Measurements from ENCODE around the gene ARHGAP27.

Gene ARHGAP27

GRCh38 chr17:45383003-45383402 lies 49.7 kb downstream of the ARHGAP27 start:
- Histone ChIP-seq H2BK12ac (ENCODE audit: low read length) (no peak overlapping the region), H3K4ac (ENCODE audit: low read length) (no peak overlapping the region), H2AFZ (ENCODE audit: low read length) (no peak overlapping the region), H3K14ac (ENCODE audit: low read length) (no peak overlapping the region), H3K23ac (ENCODE audit: low read depth, low read length, poor library complexity) (no peak overlapping the region), H3K9ac (ENCODE audit: low read depth, low read length, poor library complexity) (no peak overlapping the region), H2BK120ac (ENCODE audit: low read depth, low read length) (no peak overlapping the region), H4K8ac (ENCODE audit: low read depth, low read length) (no peak overlapping the region), H3K4me1 (ENCODE audit: control insufficient read depth in 2 of 2, insufficient read depth in 1 of 2, low read depth in 1 of 2, low read length in 2 of 2) (peaks cover 0 to 1% of the 10 kb centered on the region in 2 donors), H2BK15ac (ENCODE audit: low read length) (no peak overlapping the region), H3K4me2 (ENCODE audit: insufficient read depth, low read length, poor library complexity, severe bottlenecking) (no peak overlapping the region), H3K9me3 (replicated peaks in 1 of 2; ENCODE audit: control insufficient read depth in 2 of 2, insufficient read depth in 1 of 2, low read depth in 1 of 2, low read length in 2 of 2) (no peaks in the 10 kb centered on the region), H2AK5ac (ENCODE audit: low read depth, low read length) (no peak overlapping the region), H3K27ac (replicated peaks; ENCODE audit: low read length) (no peak overlapping the region), H2BK5ac (ENCODE audit: low read length) (no peak overlapping the region), H3K27me3 (ENCODE audit: control insufficient read depth in 3 of 3, insufficient read depth in 3 of 3, low read depth in 1 of 3, low read length in 3 of 3) (peaks cover 0 to 30% (median 0%) of the 10 kb centered on the region in 3 experiments), H3K4me3 (ENCODE audit: low read length in 2 of 2) (no peak overlapping the region), H3K18ac (ENCODE audit: low read length) (no peak overlapping the region), H4K91ac (ENCODE audit: low read depth, low read length, poor library complexity) (no peak overlapping the region), H3K36me3 (replicated peaks in 1 of 2; ENCODE audit: control insufficient read depth in 2 of 2, insufficient read depth in 2 of 2, low read length in 2 of 2) (no peaks in the 10 kb centered on the region), H3K79me1 (ENCODE audit: low read depth, low read length) (no peaks in the 10 kb centered on the region)
- DNase-seq (ENCODE audit: low spot score) = no peak
- whole genome bisulfite sequencing, 2 donors (ENCODE audit: extremely low coverage in 2 of 2, insufficient read length in 2 of 2, insufficient replicate concordance in 1 of 2) = no CpG with 5 or more reads among the region's 1 CpG

- H3K4me1 ChIP-seq (ENCODE audit: control insufficient read depth in 2 of 2, insufficient read depth in 1 of 2, low read depth in 1 of 2, low read length in 2 of 2) = peaks cover 0 to 1% of the 10 kb centered on the region in 2 donors
- no peak overlapping the region for H3K4ac ChIP-seq (ENCODE audit: low read length)
- DNase-seq (ENCODE audit: low spot score) = no peak
- no peak overlapping the region for H2BK15ac ChIP-seq (ENCODE audit: low read length)
- H3K79me1 ChIP-seq (ENCODE audit: low read depth, low read length) = no peaks in the 10 kb centered on the region
- H2AFZ ChIP-seq (ENCODE audit: low read length) = no peak overlapping the region
- no peak overlapping the region for H3K18ac ChIP-seq (ENCODE audit: low read length)
- no peak overlapping the region for H3K4me3 ChIP-seq (ENCODE audit: low read length in 2 of 2)
- H3K36me3 ChIP-seq (replicated peaks in 1 of 2; ENCODE audit: control insufficient read depth in 2 of 2, insufficient read depth in 2 of 2, low read length in 2 of 2) = no peaks in the 10 kb centered on the region
- H3K23ac ChIP-seq (ENCODE audit: low read depth, low read length, poor library complexity) = no peak overlapping the region
- H3K9me3 ChIP-seq (replicated peaks in 1 of 2; ENCODE audit: control insufficient read depth in 2 of 2, insufficient read depth in 1 of 2, low read depth in 1 of 2, low read length in 2 of 2) = no peaks in the 10 kb centered on the region
- no peak overlapping the region for H4K8ac ChIP-seq (ENCODE audit: low read depth, low read length)
- H2BK120ac ChIP-seq (ENCODE audit: low read depth, low read length) = no peak overlapping the region
- H3K9ac ChIP-seq (ENCODE audit: low read depth, low read length, poor library complexity) = no peak overlapping the region
- H3K4me2 ChIP-seq (ENCODE audit: insufficient read depth, low read length, poor library complexity, severe bottlenecking) = no peak overlapping the region
- H3K14ac ChIP-seq (ENCODE audit: low read length) = no peak overlapping the region
- no peak overlapping the region for H2AK5ac ChIP-seq (ENCODE audit: low read depth, low read length)
- no peak overlapping the region for H4K91ac ChIP-seq (ENCODE audit: low read depth, low read length, poor library complexity)
- peaks cover 0 to 30% (median 0%) of the 10 kb centered on the region in 3 experiments for H3K27me3 ChIP-seq (ENCODE audit: control insufficient read depth in 3 of 3, insufficient read depth in 3 of 3, low read depth in 1 of 3, low read length in 3 of 3)
- H2BK12ac ChIP-seq (ENCODE audit: low read length) = no peak overlapping the region
- H3K27ac ChIP-seq (replicated peaks; ENCODE audit: low read length) = no peak overlapping the region
- H2BK5ac ChIP-seq (ENCODE audit: low read length) = no peak overlapping the region
- no CpG with 5 or more reads among the region's 3 CpGs for WGBS, 2 donors (ENCODE audit: extremely low coverage in 2 of 2, insufficient read length in 2 of 2, insufficient replicate concordance in 1 of 2)
Measured at GRCh38 chr17:45382226-45382625, 50.4 kb downstream of the ARHGAP27 start.

GRCh38 chr17:45380991-45381390 lies 51.7 kb downstream of the ARHGAP27 start:
- no peak overlapping the region for H4K91ac ChIP-seq (ENCODE audit: low read depth, low read length, poor library complexity)
- peaks cover 0 to 1% of the 10 kb centered on the region in 2 donors for H3K4me1 ChIP-seq (ENCODE audit: control insufficient read depth in 2 of 2, insufficient read depth in 1 of 2, low read depth in 1 of 2, low read length in 2 of 2)
- no peak overlapping the region for H3K4me3 ChIP-seq (ENCODE audit: low read length in 2 of 2)
- H2BK15ac ChIP-seq (ENCODE audit: low read length) = no peak overlapping the region
- no peak overlapping the region for H2AK5ac ChIP-seq (ENCODE audit: low read depth, low read length)
- no peak overlapping the region for H4K8ac ChIP-seq (ENCODE audit: low read depth, low read length)
- no peak overlapping the region for H3K4ac ChIP-seq (ENCODE audit: low read length)
- H3K9ac ChIP-seq (ENCODE audit: low read depth, low read length, poor library complexity) = no peak overlapping the region
- no peaks in the 10 kb centered on the region for H3K79me1 ChIP-seq (ENCODE audit: low read depth, low read length)
- no peak overlapping the region for H3K14ac ChIP-seq (ENCODE audit: low read length)
- H3K4me2 ChIP-seq (ENCODE audit: insufficient read depth, low read length, poor library complexity, severe bottlenecking) = no peak overlapping the region
- no peak overlapping the region for H3K23ac ChIP-seq (ENCODE audit: low read depth, low read length, poor library complexity)
- WGBS, 2 donors (ENCODE audit: extremely low coverage in 2 of 2, insufficient read length in 2 of 2, insufficient replicate concordance in 1 of 2) = no CpG with 5 or more reads among the region's 8 CpGs
- no peaks in the 10 kb centered on the region for H3K36me3 ChIP-seq (replicated peaks in 1 of 2; ENCODE audit: control insufficient read depth in 2 of 2, insufficient read depth in 2 of 2, low read length in 2 of 2)
- H2BK120ac ChIP-seq (ENCODE audit: low read depth, low read length) = no peak overlapping the region
- peaks cover 0 to 21% (median 0%) of the 10 kb centered on the region in 3 experiments for H3K27me3 ChIP-seq (ENCODE audit: control insufficient read depth in 3 of 3, insufficient read depth in 3 of 3, low read depth in 1 of 3, low read length in 3 of 3)
- no peaks in the 10 kb centered on the region for H3K9me3 ChIP-seq (replicated peaks in 1 of 2; ENCODE audit: control insufficient read depth in 2 of 2, insufficient read depth in 1 of 2, low read depth in 1 of 2, low read length in 2 of 2)
- no peak overlapping the region for H3K18ac ChIP-seq (ENCODE audit: low read length)
- H2BK12ac ChIP-seq (ENCODE audit: low read length) = no peak overlapping the region
- H2AFZ ChIP-seq (ENCODE audit: low read length) = no peak overlapping the region
- H2BK5ac ChIP-seq (ENCODE audit: low read length) = no peak overlapping the region
- no peak overlapping the region for H3K27ac ChIP-seq (replicated peaks; ENCODE audit: low read length)
- DNase-seq (ENCODE audit: low spot score) = no peak

GRCh38 chr17:45380046-45380765 lies 52.5 kb downstream of the ARHGAP27 start:
- no peak overlapping the region for H2BK120ac ChIP-seq (ENCODE audit: low read depth, low read length)
- no peak overlapping the region for H3K23ac ChIP-seq (ENCODE audit: low read depth, low read length, poor library complexity)
- no peak overlapping the region for H2BK12ac ChIP-seq (ENCODE audit: low read length)
- no peak overlapping the region for H4K91ac ChIP-seq (ENCODE audit: low read depth, low read length, poor library complexity)
- H4K8ac ChIP-seq (ENCODE audit: low read depth, low read length) = no peak overlapping the region
- H3K9ac ChIP-seq (ENCODE audit: low read depth, low read length, poor library complexity) = no peak overlapping the region
- WGBS, 2 donors (ENCODE audit: extremely low coverage in 2 of 2, insufficient read length in 2 of 2, insufficient replicate concordance in 1 of 2) = no CpG with 5 or more reads among the region's 13 CpGs
- no peaks in the 10 kb centered on the region for H3K79me1 ChIP-seq (ENCODE audit: low read depth, low read length)
- H3K4me3 ChIP-seq (ENCODE audit: low read length in 2 of 2) = no peak overlapping the region
- DNase-seq (ENCODE audit: low spot score) = no peak
- H3K14ac ChIP-seq (ENCODE audit: low read length) = no peak overlapping the region
- H3K36me3 ChIP-seq (replicated peaks in 1 of 2; ENCODE audit: control insufficient read depth in 2 of 2, insufficient read depth in 2 of 2, low read length in 2 of 2) = no peaks in the 10 kb centered on the region
- H3K27ac ChIP-seq (replicated peaks; ENCODE audit: low read length) = no peak overlapping the region
- no peak overlapping the region for H3K18ac ChIP-seq (ENCODE audit: low read length)
- peaks cover 0 to 20% (median 1%) of the 10 kb centered on the region in 3 experiments for H3K27me3 ChIP-seq (ENCODE audit: control insufficient read depth in 3 of 3, insufficient read depth in 3 of 3, low read depth in 1 of 3, low read length in 3 of 3)
- no peak overlapping the region for H3K4me2 ChIP-seq (ENCODE audit: insufficient read depth, low read length, poor library complexity, severe bottlenecking)
- H3K4ac ChIP-seq (ENCODE audit: low read length) = no peak overlapping the region
- peaks cover 0 to 2% of the 10 kb centered on the region in 2 donors for H3K9me3 ChIP-seq (replicated peaks in 1 of 2; ENCODE audit: control insufficient read depth in 2 of 2, insufficient read depth in 1 of 2, low read depth in 1 of 2, low read length in 2 of 2)
- no peak overlapping the region for H2BK15ac ChIP-seq (ENCODE audit: low read length)
- H3K4me1 ChIP-seq (ENCODE audit: control insufficient read depth in 2 of 2, insufficient read depth in 1 of 2, low read depth in 1 of 2, low read length in 2 of 2) = no peaks in the 10 kb centered on the region
- no peak overlapping the region for H2AK5ac ChIP-seq (ENCODE audit: low read depth, low read length)
- H2BK5ac ChIP-seq (ENCODE audit: low read length) = no peak overlapping the region
- no peak overlapping the region for H2AFZ ChIP-seq (ENCODE audit: low read length)

Measured in neuronal stem cell (in vitro differentiated cells).